ENCODE measurements around the gene INPP5D.
"Not testable (repeated sequence)": the region's sequence is repeated elsewhere in the genome, so short reads cannot be mapped to it uniquely, and the experiment has no call there.

The INPP5D gene

DNA sequence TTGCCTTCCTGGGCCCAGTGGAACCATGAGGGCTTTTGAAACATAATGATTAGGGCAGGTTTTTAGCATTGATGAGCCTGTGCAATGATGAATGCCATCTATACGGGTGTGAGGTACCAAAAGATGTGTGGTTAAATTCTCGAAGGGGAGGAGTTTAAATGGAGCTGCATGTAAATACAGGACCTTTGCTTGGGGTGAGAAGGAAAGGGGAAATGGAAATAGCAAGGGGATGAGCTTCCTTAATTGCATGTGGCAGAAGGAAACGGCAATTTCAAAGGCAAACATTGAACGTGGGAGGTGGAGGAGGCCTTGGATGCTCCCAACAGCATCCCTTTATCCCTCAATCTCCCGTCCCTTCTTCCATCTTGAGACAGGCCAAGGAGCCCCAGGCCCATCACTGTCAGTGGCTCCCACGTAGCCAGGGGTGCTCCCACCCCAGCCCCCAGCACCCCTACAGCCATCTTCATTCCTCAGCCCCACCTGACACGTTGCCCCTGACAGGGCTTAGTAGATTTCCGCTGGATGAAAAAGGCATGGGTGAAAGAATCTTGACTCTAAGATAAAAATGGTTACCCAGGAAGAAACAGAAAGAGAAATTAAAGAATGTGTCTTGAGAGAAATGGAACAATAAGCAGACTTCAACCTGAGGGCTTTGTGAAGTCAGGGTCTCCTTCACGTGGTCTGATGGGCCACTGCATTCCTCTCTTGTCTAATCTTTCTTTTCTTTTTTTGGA lies 32.5 kb downstream of the INPP5D start:
- DNase-seq (ENCODE audit: low spot score) = no peak

DNA sequence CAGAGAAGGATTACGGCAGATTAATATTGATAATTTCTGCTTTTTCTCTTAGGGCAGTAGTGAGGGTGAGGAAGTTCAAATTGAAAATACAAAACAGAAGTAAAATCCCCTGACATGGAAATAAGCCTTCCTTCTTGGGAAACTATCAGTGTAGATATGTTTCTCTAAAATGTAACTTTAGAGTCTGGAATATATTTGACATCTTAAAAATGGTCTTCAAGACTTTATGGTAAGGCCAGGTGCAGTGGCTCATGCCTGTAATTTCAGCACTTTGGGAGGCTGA lies 33.0 kb downstream of the INPP5D start:
- DNase-seq (ENCODE audit: low spot score) = no peak

DNA sequence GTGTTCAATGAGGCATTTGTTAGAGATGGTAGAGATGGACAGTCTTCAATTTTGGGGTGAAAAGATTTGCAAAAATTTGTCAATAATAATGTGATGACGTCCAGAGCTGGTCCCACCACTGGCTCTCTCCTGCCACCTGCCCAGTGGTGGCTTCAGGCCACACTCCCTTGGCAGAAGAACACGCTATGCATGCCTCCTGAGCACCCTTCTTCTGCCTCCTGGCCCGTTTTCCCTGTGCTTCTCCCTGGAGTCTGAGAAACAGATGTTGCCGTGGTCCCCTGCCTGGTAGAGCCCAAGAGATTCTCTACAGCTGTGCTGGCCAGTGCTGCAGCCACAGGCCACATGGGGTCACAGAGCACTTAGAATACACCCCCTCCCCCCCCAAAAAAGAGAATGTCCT lies 33.6 kb downstream of the INPP5D start:
- no peak for DNase-seq (ENCODE audit: low spot score)

DNA sequence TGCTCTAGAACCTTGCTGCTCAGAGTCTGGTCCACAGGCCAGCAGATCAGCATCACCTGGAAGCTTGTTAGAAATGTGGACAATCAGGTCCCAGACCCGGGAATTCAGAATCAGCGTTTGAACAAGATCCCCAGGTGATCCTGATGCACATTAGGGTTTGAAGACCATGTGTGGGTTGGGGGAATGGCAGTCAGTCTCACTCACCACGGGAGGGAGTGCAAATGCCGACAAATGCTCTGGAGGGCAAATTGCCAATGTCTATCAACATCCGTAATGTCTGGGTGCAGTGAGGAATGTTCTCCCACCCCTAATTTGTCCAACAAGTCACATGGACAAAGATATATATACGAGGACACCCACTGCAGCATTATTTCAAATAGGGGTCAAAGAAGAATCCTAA lies 34.5 kb downstream of the INPP5D start:
- no peak for DNase-seq (ENCODE audit: low spot score)

DNA sequence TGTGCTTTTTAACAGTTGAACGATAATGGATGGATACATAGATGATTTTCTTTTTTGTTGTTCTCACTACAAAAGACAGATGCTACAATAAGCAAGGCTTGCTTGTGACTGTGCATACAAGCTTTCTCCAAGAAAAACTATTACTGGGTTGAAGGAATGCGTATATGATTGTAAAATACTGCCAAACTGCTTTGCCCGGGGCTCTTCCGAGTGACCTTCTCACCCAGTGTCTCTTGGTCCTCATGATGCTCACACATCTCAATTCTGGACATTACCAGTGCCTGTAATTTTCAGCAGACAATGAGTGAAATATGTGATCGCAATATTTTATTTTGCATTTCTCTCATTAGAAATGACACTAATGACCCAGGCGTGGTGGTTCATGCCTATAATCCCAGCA lies 35.9 kb downstream of the INPP5D start:
- no peak for DNase-seq (ENCODE audit: low spot score)

DNA sequence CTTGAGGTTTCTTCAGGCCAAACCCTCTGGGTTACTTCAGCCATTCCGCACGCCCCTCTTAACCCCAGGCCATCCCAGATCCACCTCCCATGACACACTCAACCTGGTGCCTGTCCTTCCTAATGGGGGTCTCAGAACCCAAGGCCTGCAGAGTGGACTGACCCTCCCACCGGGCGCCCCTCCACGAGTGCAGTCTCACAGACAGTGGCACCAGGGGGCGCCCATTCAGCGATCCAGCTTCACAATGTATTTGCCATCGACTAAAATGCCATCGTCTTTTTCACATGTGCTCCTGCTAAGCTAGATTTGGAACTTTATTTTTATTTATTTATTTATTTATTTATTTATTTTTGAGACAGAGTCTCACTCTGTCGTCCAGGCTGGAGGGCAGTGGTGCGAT lies 38.5 kb downstream of the INPP5D start:
- peak; percentile 72 for DNase-seq (ENCODE audit: low spot score)

DNA sequence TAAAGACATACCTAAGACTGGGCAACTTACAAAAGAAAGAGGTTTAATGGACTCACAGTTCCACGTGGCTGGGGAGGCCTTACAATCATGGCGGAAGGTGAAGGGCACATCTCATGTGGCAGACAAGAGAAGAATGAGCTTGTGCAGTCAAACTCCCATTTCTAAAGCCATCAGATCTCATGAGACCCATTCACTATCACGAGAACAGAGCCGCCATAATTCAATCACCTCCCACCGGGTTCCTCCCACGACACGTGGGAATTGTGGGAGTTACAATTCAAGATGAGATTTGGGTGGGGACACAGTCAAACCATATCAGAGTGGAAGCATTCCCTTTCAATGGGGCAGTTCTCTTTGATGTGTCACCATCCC lies 39.7 kb downstream of the INPP5D start:
- not testable (repeated sequence) for DNase-seq (ENCODE audit: low spot score)

DNA sequence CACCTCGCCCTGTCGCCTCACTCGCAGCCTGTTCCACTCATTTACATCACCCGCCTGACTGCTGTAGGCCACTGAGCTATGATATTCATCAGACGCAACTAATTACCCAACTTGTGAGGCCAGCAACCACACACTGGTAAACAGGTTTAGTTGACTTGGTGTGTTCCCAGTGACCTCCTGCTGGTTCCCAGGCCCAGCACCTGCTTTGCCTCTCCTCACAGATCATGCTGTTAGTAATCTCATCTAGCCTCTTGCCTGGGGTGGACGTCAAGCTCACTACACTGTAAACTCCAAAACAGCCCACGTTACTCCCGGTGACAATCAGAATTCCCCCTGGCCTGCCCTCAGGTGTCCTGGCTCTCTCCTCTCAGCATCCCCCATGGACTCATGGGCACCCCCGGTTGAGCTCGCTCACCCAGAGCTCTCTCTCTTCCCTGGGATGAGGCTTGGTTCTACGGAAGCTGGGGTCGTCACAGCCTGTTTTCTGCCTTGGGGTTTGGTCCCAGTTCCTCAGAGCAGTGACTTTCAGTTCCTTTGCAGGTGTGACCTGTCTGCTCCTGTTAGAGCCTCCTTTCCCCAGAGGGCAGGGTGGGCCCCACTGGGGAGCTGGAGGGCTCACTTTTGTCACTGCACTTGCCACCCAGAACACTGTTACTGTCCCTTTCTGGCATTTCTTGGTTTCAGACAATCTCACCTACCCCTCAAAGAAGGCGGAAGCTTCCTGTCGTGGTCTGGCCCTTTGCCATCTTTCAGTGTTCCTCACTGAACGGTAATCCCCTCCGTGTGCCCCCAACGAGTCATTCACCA lies 40.3 kb downstream of the INPP5D start:
- no peak for DNase-seq (ENCODE audit: low spot score)

DNA sequence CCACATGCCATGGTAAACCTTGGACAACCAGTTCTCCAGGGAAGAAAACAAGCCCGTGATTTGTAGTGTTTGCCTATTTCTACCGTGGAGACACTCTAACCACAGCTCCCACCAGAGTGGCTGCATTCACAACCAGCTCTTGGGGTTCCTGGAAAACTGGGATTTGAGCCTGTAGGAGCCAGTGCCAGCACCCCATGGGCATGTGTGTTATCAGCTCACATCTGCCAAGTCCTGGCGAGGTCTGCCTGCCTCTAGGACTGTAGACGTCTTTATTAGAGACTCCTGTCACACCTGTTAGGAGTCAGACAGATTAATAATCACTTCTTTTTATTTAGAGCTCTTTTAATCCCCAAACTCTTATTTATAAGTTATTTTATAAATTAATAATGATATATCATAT lies 41.0 kb downstream of the INPP5D start:
- DNase-seq (ENCODE audit: low spot score) = no peak

DNA sequence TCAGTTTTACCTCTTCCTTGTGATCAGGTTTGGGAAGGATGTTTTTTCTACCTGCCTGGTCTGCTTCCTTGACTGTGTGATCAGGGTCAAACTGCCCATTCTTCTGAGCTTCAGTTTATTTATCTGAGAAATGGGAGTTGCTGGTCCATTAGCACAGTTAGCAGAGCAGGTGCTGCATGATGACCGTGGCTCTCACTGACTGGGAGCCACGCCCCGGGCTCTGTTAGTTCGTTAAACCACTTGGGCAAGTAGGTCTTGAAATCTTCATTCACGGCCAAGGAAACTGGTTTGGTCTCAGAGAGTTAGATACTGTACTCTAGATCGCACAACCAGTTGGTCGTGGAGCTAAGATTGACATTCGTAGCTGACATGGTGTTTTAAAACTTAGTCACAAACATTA lies 41.7 kb downstream of the INPP5D start:
- no peak for DNase-seq (ENCODE audit: low spot score)

DNA sequence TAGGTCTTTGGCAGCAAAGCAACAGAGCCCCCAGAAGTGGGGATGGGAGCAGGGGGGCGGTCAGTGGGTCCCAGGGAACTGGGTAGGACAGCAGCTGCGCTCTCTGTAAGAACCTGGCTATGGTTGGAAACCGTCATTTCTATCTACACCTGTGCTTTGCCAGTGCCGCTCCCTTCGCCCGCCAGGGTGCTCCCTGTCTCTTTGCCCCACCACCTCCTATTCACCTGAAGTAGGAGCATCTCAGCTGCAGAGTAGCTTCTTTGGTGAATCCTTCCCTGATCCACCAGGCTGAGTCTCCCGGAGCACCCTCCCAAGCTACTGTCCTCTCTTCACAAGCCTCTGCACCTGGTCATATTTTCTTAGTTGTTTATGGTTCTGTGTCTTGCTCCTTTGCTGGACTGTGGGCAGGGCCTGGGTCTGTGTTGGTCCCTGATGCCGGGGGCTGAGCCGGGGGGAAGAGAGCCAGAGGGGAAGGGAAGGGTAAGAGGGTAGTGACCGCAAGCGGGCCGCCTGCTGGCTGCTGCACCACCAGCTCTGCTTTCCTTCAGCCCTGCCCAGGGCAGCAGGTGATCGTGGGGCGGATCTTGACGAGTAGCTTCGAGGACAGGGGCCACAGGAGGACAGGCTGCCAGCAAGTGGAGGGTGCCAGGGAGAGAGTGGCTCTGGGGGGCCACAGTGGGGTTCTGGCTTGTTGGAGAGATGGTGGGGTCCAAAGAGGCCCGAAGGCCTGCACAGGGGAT lies 45.2 kb downstream of the INPP5D start:
- DNase-seq (ENCODE audit: low spot score) = no peak

DNA sequence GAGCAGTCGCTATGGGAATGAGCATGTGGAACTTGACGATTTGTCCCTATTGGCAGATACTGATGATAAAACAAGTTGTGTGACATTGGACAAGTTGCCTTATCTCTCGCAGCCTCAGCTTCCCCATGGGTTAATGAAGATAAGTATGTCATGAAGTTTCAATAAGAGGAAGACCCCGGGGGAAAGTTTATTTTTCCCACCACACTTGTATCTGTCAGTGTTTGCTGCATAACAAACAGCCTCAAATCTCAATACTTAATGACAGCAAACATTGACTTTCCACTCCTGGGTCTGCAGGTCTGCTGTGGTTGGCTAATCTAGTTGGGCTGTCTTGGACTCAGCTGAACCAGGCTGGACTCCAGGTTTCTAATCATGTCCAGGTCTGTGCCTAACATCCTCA lies 45.8 kb downstream of the INPP5D start:
- DNase-seq (ENCODE audit: low spot score) = no peak

DNA sequence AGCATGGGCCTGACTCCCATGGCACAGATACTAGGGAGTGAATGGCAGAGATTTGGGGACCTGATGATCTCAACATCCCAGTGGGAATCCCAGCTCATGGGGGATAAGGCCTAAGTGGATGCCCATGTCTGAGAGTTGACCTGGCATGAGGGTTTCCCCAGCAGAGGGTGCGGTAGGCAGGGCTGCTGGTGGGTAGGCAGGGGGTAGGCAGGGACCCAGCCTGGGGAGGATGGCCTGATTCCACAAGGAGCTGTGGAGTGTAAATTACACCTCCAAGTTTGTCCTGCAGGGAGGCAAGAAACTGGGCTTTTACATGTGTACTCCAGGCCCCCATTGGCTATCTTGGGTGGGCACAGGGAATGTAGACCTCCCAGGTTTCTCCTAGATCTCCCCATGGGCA lies 46.9 kb downstream of the INPP5D start:
- no peak for DNase-seq (ENCODE audit: low spot score)

DNA sequence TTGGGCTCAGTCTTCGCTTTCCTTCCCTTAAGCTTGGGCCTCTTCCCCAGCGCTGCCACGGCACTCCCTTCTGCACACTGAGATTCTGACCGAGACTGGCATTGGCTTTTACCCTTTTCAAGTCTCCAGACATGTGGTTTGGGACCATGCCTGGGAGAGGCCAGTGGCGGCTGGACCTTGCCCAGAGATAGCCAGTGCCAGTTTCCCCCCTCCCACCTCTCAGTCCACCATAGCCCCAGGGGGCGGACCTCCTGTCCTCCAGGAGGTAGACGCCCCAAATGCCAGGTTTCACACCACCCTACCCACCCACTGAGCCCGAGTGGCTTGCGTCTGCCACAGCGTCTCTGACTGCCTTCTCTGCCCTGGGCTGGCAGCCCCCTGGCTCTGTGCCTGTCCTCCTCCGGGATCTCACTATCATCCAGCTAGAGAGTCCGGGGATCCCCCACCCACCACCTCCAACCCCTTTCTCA lies 47.7 kb downstream of the INPP5D start:
- no peak for DNase-seq (ENCODE audit: low spot score)

DNA sequence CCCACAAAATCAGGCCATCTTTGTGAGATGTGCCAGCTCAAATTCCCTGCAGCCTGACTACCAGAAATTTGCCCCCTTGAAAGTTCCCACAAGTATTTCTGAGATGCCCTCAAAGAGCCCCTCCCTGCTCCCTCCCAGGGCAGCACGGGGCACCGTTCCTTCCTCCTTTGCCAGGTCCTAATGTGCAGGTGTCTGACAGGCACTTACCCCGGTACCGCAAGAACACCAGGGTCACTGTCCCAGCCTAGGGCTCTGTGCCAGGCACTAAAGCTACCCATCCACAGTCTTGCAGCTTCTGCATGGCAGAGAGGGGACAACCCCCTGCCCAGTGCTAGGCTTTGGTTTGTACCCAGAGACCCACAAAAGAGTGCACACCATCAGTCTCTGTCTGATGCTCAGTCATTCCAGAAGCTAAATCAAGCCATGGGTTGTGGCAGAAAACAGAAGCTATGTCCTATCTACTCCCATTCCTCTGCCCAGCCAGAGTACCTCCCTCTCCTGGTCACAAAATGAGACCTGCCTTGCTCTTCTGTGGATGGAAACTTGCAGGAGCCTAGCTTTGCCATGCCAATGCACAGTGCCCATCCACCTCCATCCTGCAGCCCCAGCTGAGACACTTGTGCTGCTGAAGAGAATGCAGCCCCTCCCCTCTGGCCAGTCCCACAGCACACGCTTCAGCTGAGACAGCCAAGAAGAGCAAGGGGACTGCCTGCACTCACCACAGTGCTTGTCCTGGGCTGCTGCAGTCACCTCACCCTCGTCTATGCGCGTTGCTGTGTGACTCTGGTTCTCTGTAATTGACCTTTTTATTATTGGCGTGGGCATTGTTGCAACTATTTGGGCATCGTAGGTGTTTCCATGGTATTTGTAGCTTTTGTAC lies 48.7 kb downstream of the INPP5D start:
- DNase-seq (ENCODE audit: low spot score) = no peak

DNA sequence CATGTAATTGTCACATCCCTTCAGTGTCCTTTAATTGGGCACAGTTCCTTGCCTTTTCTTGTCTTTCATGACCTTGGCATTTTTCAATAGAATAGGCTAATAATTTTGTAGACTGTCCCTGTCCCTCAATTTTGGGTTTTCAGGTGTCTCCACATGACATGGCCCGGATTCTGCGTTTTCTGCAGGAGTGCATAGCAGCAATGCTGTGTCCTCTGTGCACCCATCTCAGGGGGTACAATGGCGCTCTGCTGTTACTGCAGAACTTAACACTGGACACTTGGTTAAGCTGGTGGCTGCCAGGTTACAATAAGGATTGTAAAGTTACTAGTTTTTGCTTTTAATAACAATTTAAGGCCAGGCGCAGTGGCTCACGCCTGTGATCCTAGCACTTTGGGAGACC lies 51.3 kb downstream of the INPP5D start:
- DNase-seq (ENCODE audit: low spot score) = no peak

DNA sequence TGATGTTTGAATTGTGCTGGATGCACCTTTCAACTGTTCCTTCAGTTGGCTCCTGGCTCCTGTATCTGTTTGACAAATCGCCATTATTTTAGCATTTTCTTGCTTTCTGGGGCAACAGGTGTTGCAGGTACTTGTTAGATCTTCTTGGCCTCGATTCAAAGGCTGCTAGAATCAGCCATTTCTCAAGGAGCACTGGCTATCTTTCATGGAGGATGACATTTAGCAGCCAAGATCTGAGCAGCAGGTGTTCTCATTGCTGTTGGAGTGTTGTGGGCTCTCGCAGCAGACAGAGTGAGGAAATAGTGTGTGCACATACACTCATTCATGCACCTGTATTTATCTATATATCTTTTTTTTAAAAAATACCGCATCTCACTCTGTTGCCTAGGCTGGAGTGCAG lies 52.2 kb downstream of the INPP5D start:
- DNase-seq (ENCODE audit: low spot score) = no peak

DNA sequence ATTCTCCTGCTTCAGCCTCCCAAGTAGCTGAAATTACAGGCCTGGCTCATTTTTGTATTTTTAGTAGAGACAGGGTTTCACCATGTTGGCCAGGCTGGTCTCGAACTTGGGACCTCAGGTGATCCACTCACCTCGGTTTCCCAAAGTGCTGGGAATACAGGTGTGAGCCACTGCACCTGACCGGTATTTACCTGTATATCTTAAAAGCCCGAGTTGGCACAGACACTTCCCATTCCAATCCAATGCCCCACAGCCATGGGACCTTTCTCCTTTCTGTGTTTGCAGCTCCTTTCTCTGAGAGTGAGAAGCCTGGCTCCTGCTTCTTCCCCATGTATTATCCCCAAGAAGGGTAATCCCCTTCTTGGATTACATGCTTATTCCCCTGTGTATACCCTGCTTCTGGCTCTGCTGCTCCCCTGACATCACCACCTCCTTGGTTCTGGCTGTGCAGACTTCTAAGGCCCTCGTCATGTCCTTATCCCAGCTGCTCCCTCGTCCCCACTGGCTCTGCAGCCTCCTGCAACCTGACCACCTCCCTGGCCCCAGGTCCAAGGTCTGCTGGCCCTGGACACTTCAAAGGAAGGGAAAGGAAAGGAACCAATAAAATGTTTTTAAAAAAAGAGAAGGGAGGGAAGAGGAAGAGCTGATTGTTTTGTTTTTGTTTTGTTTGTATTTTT lies 52.8 kb downstream of the INPP5D start:
- DNase-seq (ENCODE audit: low spot score) = no peak

DNA sequence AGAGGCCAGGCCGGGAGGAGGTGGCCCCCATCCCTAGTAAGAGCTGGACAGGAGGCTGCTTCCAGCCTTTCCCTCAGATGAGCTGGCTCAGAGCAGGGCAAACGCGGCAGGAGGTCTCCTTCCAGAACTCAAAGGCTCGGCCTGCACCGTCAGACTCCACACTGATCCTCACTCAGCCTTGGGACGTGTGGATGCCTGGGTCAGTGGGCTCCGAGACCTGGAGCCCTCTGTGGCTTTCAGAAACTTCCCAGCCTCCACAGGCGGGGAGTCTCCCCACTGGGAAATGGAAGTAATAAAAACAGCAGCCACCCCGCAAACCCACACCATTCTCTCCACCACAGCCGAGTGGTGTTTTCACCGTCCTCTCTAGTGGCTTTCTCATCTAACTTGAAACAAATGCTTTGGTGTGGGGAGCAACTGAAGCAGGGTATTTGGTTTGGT lies 54.3 kb downstream of the INPP5D start:
- no peak for DNase-seq (ENCODE audit: low spot score)

DNA sequence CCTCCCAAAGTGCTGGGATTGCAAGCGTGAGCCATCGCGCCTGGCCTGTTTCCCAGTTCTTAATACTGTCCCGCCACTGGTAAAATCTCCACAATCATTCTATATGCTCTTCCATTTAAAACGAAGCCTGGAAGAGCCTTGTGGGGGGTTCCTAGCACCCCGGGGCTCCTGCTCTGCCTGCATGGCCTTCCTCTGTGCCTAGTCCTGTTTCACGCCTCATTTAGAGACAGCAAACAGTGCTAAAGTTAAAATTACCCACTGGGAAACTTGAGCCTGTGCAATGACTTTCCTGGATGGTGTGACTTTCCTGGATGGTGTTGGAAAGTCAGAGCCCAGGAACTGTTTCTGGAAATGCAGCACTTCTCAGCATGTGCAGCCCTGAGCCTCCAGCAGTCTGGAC lies 55.0 kb downstream of the INPP5D start:
- no peak for DNase-seq (ENCODE audit: low spot score)

DNA sequence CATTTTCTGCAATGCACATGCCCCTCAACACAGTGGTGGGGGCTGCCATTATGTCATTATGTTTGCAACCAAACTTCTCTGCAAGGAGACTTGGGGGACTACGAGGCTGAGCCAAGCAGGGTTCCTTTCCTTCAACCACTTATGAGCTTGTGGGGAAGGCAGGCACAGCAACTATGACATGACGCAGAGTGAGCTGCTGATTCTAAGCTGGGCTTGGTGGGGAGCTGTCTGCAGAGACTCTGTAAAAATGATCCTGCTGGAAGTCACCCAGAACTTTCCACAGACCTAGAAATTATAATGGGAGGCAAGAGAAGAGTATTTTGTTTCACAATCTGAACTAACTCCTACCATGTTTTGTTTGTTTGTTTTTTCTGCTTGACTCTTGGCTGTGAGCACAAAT lies 55.6 kb downstream of the INPP5D start:
- DNase-seq (ENCODE audit: low spot score) = no peak

DNA sequence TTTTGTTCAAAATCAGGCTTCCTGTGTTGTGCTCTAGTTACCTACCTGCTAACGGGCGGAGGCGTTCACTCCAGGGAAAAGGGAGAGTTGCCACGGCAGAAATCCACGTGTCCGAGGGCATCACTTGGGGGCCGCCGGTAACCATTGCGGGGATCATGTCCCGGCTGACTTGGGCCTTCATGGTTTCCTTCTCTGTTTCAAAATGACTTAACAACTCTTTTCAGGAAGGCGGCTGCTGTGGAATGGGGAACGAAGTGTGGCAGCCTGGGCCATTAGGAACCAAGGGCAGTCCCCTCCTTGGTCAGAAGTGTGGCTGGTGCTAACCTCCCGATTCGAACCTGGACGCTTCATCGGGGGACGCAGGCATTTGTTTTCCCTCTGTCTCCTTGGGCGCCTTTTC lies 56.8 kb downstream of the INPP5D start:
- peak; percentile 4 for DNase-seq (ENCODE audit: low spot score)

All from iPS-NIHi11 (cell line).